Activated CD8-positive, alpha-beta memory T cell treated with anti-CD3 and anti-CD28 coated beads, Interleukin-2, amount 50 U/mL, for 4 hours (primary cell): Measurements from ENCODE around the gene POLR3A.
"Not testable (repeated sequence)": the region's sequence is repeated elsewhere in the genome, so short reads cannot be mapped to it uniquely, and the experiment has no call there.

ENCODE experiments used
- DNase-seq: peaks from one replicate; pipeline ENCODE4 v3.0.0-alpha.2; 2020

The POLR3A gene

GRCh38 chr10:78029269-78030226, at the start of gene POLR3A:
POLR3A (minus strand) TSS chr10:78029515; CDS start chr10:78029407, 108 bp downstream.
- DNase-seq = peak; percentile 90

DNA sequence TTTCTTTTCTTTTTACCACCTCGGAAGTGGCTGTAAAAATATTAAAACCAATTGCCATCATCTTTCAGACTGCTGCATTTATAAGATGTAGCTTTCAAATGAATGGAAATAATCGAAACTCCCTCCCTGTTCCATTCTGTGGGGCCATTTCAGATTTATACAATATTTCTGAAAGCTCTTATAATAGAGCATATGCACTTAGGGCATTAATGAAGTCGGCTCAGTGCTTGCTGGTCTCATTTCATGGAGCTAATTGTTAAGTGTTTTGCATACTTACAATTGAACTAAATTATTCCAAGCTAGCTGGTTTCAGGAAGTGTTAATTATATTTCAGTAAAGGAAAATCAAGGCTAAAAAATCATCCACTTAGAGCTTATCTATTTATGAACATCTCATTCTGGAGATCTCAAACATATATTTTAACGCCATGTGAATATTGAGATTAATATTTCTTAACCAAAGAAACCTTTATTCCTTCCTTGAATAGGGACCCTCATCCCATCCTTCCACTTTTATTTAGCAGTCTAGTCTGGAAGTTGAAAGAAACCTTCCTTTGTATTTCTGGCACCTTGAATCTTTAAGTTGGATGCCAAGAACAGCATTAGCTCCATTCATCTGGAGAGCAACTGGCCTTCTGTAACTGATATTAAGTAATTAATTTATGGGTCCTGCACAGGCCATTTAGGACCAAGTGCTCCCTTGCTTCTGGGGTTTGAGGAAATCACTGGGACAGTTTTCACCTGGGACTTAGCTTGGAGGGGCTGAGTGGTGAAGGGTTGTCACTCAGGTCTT, 49.4 kb upstream of the POLR3A start:
- no peak for DNase-seq

DNA sequence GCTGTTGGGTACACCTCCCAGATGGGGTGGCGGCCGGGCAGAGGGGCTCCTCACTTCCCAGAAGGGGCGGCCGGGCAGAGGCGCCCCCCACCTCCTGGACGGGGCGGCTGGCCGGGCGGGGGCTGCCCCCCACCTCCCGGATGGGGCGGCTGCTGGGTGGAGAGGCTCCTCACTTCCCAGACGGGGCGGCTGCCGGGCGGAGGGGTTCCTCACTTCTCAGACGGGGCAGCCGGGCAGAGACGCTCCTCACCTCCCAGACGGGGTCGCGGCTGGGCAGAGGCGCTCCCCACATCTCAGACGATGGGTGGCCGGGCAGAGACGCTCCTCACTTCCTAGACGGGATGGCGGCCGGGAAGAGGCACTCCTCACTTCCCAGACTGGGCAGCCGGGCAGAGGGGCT, 46.5 kb upstream of the POLR3A start:
- DNase-seq = not testable (repeated sequence)

GRCh38 chr10:78072504-78072903, 43.2 kb upstream of the POLR3A start:
- no peak for DNase-seq

GRCh38 chr10:78071857-78072179, 42.5 kb upstream of the POLR3A start:
- no peak for DNase-seq

GRCh38 chr10:78071140-78071856, 42.0 kb upstream of the POLR3A start:
- DNase-seq = no peak

DNA sequence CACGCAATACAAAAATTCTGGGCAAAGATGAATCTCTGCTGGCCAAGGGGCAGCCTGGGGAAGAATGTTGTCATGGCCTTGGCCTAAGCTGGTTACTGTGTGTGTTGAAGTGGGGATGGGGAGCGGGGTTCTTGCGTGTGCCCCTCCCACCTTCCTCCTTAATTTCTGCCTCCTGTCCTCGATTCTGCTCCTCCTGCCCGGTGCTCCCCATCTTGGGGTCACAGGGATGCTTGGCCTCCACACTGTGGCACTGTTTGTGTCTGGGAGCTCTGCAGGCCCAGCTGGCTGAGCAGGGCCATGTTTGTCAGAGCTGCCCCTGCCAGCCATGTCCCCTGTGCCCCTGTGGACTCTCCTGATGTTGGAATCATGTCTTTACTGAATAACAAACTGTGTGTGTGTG, 41.4 kb upstream of the POLR3A start:
- no peak for DNase-seq

DNA sequence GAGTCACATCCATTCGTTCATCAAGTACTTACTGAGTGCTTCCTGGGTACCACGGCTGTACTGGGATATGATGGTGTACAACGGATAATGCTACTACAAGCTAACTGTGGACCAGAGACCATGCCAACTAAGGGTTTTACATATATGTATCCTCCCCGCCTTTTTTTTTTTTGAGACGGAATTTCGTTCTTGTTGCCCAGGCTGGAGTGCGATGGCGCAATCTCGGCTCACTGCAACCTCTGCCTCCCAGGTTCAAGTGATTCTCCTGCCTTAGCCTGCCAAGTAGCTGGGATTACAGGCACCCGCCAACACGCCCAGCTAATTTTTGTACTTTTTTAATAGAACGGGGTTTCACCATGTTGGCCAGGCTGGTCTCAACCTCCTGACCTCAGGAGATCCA, 40.7 kb upstream of the POLR3A start:
- not testable (repeated sequence) for DNase-seq

DNA sequence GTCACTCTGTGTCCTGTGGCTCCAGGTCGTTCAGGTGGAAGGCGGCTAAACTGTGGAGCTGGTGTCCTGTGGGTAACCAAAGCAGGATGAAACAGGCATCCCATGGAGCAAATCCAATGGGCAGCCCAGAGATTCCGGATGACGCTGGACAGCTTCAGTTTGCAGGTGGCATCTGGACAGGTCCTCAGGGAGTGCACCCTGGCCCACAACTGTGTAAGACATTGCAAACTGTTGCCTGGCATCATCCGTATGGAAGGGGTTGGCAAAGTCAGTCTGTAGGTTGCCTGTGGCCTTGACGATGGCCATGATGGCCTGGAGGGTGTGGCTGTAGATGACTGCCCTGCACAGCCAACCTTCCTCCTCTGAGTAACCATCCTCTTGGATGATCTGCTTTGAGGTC, 39.8 kb upstream of the POLR3A start:
- no peak for DNase-seq

DNA sequence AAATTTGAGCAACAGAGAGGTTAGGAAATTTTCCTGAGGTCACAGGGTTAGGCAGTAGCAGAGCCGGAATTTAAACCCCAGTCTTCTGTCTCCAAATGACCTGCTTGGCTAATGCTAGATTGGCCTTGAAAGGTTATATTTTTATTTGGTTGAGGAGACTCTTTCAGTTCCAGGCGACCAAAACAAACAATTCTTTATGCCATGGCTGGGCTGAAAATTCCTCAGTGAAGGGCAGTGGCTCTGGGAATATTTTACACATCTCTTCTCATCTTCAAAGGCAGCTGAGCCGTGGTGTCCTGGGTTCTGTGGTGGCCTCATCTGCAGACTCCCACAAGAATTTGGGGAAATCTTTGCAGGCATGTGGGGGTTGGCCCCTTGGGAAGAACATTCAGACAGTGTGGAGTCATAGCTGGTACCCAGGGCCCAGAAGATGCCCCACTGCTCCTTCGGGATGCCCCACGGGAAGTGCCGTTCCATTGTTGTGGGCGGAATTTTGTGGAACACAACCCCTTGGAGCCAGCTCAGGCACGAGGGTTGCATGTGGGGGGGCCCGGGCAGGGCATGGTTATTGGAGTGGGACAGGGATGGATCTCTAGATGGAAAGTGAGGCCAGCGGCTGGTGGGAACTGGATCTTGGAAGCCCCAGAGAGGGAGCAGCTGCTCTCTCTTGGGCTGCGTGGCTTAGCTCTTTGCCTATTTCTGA, 37.6 kb upstream of the POLR3A start:
- DNase-seq = no peak

DNA sequence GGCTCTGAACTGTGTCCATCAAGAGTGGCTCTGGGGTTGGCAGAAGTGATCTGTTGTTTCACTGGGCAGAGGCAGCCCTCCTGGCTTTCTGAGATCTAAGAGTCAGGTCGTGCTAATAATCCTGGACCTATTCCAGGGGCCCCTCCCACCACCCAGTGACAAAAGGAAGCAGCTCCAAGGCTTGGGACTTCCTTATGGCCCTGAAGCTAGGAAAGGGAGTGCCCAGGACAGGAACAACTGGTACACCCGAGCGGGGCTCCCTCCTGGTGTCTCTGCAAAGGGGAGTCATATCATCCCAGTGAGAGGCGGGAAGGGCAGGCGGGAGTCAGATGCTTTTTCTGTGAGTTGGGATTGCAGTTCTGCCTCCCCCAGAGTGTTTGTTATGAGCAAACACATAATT, 36.7 kb upstream of the POLR3A start:
- DNase-seq = no peak

- DNase-seq = no peak
Measured at GRCh38 chr10:78065611-78066010, 36.3 kb upstream of the POLR3A start.

GRCh38 chr10:78064919-78065318, 35.6 kb upstream of the POLR3A start:
- not testable (repeated sequence) for DNase-seq

GRCh38 chr10:78063236-78063635, 33.9 kb upstream of the POLR3A start:
- no peak for DNase-seq

DNA sequence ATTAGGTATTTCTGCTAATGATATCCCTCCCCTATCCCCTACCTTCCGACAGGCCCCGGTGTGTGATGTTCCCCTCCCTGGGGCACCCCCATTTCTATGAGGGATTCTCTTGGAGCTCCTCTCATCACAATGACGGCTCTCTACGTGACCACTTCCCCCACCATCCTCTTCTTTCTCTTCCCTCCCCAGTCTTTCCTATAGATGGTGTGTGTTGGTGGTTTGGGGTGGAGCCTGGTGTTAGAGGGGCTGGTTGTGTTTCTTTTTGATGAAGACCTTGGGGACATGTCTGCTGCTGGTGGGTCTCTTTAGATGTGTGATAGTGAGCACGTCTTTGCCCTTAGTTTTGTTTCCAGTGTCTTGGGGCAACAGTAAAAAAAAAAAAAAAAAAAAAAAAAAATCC, 33.0 kb upstream of the POLR3A start:
- DNase-seq = no peak

GRCh38 chr10:78059906-78060702, 30.8 kb upstream of the POLR3A start:
- no peak for DNase-seq

- DNase-seq = no peak
Measured at GRCh38 chr10:78058562-78058961, 29.2 kb upstream of the POLR3A start.

GRCh38 chr10:78053211-78053868, 24.0 kb upstream of the POLR3A start:
- DNase-seq = no peak

DNA sequence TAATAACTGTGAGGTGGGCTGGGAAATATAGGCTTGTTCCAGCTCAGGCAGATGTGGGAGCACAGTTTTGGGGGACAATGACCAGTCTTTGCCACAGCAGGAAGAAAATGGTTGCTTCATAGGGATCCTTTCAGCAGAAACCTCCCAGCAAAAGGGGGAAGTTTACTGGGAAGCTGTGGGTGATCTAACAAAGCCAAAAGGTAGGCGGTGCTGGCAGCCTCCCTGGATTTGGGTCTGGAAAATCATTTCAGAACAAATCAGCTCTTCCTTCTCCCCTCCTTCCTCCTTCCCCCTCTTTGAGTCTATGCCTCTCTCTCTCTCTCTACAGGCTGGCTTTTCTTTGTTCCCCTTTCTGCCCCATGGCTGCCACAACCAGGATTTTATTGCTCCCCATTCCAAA, 20.5 kb upstream of the POLR3A start:
- no peak for DNase-seq

DNA sequence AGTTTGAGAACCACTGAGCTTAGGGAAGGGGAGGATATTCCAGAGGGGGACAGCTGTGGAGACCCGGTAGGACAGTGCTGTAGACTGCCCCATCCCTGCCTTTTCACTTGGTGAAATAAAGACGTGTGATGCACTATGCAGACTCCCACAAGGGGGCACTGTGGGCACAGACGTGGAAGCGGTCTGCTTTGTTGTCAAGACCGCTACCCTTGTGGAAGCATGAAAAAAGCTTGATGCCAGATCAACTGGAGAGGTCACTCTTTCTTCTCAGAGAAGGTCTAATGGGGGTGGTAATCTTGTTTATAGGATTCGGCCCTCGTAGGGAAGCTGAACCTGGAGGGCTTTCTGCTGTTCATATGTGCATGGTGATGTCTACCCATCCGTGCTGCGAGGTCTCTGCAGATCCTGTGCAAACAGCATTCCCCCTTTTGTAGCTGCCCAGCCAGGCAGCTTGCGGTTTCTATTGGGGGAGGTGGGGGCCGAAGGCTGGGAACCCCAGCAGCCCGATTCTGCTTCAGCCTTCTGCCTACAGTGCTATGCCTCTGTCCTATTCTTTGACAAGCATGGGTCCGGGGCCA, 18.1 kb upstream of the POLR3A start:
- peak; percentile 83 for DNase-seq

GRCh38 chr10:78046711-78047269, 17.5 kb upstream of the POLR3A start:
- DNase-seq = no peak
